Mesenchymal stem cell (in vitro differentiated cells and primary cell): ENCODE data around the gene HDHD5.

Experiments used
- DNase-seq: peaks from one replicate; pipeline ENCODE4 v3.0.0-alpha.2; 2013
- H2AFZ ChIP-seq: one replicate; pipeline ENCODE4 v1.6.1; 2013; ENCODE audit warnings: low read depth, mild to moderate bottlenecking, control low read depth, inconsistent platforms, low read length, moderate library complexity
- H2AK5ac ChIP-seq: 2 replicates; pipeline ENCODE4 v1.6.1; 2013; ENCODE audit warnings: low read length, moderate library complexity, mild to moderate bottlenecking, inconsistent platforms; ENCODE audit not compliant: severe bottlenecking
- H2BK120ac ChIP-seq: one replicate; pipeline ENCODE4 v1.6.1; 2013; ENCODE audit warnings: low read depth, mild to moderate bottlenecking, inconsistent platforms, low read length, moderate library complexity
- H2BK12ac ChIP-seq, 2 experiments: one replicate each; pipeline ENCODE4 v1.6.1; 2013; ENCODE audit warnings: inconsistent platforms in 2 of 2, low read length in 2 of 2, mild to moderate bottlenecking in 2 of 2, moderate library complexity in 2 of 2, control low read depth in 1 of 2
- H2BK15ac ChIP-seq: one replicate; pipeline ENCODE4 v1.6.1; 2013; ENCODE audit warnings: mild to moderate bottlenecking, low read depth, inconsistent platforms; ENCODE audit not compliant: poor library complexity, severe bottlenecking
- H2BK5ac ChIP-seq: 2 replicates; pipeline ENCODE4 v1.6.1; 2013; ENCODE audit warnings: low read depth, mild to moderate bottlenecking, low read length, control low read depth, inconsistent platforms; ENCODE audit not compliant: poor library complexity, severe bottlenecking
- H3K14ac ChIP-seq, 2 experiments: one replicate each; pipeline ENCODE4 v1.6.1; 2013; ENCODE audit warnings: inconsistent platforms in 2 of 2, low read length in 2 of 2, control low read depth in 1 of 2, mild to moderate bottlenecking in 1 of 2, moderate library complexity in 1 of 2
- H3K18ac ChIP-seq, 2 experiments: one replicate each; pipeline ENCODE4 v1.6.1; 2013; ENCODE audit warnings: inconsistent platforms in 2 of 2, low read length in 2 of 2, control low read depth in 1 of 2, low read depth in 1 of 2, mild to moderate bottlenecking in 1 of 2
- H3K23ac ChIP-seq, 2 experiments: one replicate each; pipeline ENCODE4 v1.6.1; 2013; ENCODE audit warnings: inconsistent platforms in 2 of 2, low read length in 2 of 2, mild to moderate bottlenecking in 2 of 2, moderate library complexity in 2 of 2, control low read depth in 1 of 2
- H3K27ac ChIP-seq: 2 replicates; pipeline ENCODE4 v1.5.1; 2013; ENCODE audit warnings: mild to moderate bottlenecking, moderate library complexity, low read length, control low read depth, inconsistent platforms; ENCODE audit not compliant: poor library complexity, severe bottlenecking
- H3K27me3 ChIP-seq, 2 experiments: 2 replicates each; pipeline versions ENCODE4 v1.6.1 to v1.7.0; 2013; ENCODE audit warnings: low read length in 2 of 2, mild to moderate bottlenecking in 2 of 2, moderate library complexity in 2 of 2, control low read depth in 1 of 2, inconsistent platforms in 1 of 2; ENCODE audit not compliant: control insufficient read depth in 1 of 2, insufficient read depth in 1 of 2
- H3K36me3 ChIP-seq, 2 experiments: 2 replicates each; pipeline versions ENCODE4 v1.6.1 to v1.7.0; 2013; ENCODE audit warnings: low read length in 2 of 2, control low read depth in 1 of 2, inconsistent platforms in 1 of 2, low read depth in 1 of 2, mild to moderate bottlenecking in 1 of 2; ENCODE audit not compliant: insufficient read depth in 2 of 2, control insufficient read depth in 1 of 2
- H3K4ac ChIP-seq, 2 experiments: one replicate each; pipeline ENCODE4 v1.6.1; 2013; ENCODE audit warnings: inconsistent platforms in 2 of 2, low read length in 2 of 2, mild to moderate bottlenecking in 2 of 2, moderate library complexity in 2 of 2, control low read depth in 1 of 2, low read depth in 1 of 2
- H3K4me1 ChIP-seq: 2 replicates; pipeline ENCODE4 v1.6.1; 2013; ENCODE audit warnings: low read depth, low read length, control low read depth; ENCODE audit not compliant: control insufficient read depth, insufficient read depth
- H3K4me2 ChIP-seq: 2 replicates; pipeline ENCODE4 v1.6.1; 2013; ENCODE audit warnings: low read length, mild to moderate bottlenecking, inconsistent platforms; ENCODE audit not compliant: poor library complexity, severe bottlenecking
- H3K4me3 ChIP-seq, 2 experiments: 2 replicates each; pipeline versions ENCODE4 v1.5.1 to v1.7.0; 2013; ENCODE audit warnings: low read length in 2 of 2, mild to moderate bottlenecking in 2 of 2, control low read depth in 1 of 2, low read depth in 1 of 2; ENCODE audit not compliant: insufficient read depth in 1 of 2
- H3K79me1 ChIP-seq: replicated peaks from 2 replicates; pipeline ENCODE4 v1.6.1; 2013; ENCODE audit warnings: mild to moderate bottlenecking, control low read depth, low read length, inconsistent platforms; ENCODE audit not compliant: poor library complexity, severe bottlenecking
- H3K9ac ChIP-seq: 2 replicates; pipeline ENCODE4 v1.7.0; 2013; ENCODE audit warnings: mild to moderate bottlenecking, low read length, moderate library complexity
- H3K9me3 ChIP-seq: 2 replicates; pipeline ENCODE4 v1.7.0; 2013; ENCODE audit warnings: mild to moderate bottlenecking, low read length; ENCODE audit not compliant: control insufficient read depth
- H4K8ac ChIP-seq: one replicate; pipeline ENCODE4 v1.6.1; 2013; ENCODE audit warnings: inconsistent platforms, mild to moderate bottlenecking, low read length, moderate library complexity
- H4K91ac ChIP-seq: one replicate; pipeline ENCODE4 v1.6.1; 2013; ENCODE audit warnings: mild to moderate bottlenecking, low read length, inconsistent platforms
- whole genome bisulfite sequencing: methylation state at CpG from one replicate; pipeline ENCODE4 v1.1.7; 2013; ENCODE audit warnings: mixed read lengths; 5-methylcytosine and 5-hydroxymethylcytosine counted together

HDHD5 gene

GRCh38 chr22:17117400-17117799 lies 41.7 kb downstream of the HDHD5 start:
- no peaks in the 10 kb centered on the region for H3K79me1 ChIP-seq
- H3K27ac ChIP-seq = no peak overlapping the region
- peaks cover 19% of the 10 kb centered on the region for H3K4me1 ChIP-seq
- H2AK5ac ChIP-seq = no peak overlapping the region
- no peak overlapping the region for H3K23ac ChIP-seq
- H3K14ac ChIP-seq = no peak overlapping the region
- 74% methylated on average over 3 of the region's 3 CpGs for WGBS
- H4K8ac ChIP-seq = no peak overlapping the region
- no peak overlapping the region for H3K4ac ChIP-seq
- H3K4me3 ChIP-seq = no peak overlapping the region
- DNase-seq = no peak
- H4K91ac ChIP-seq = no peak overlapping the region
- no peak overlapping the region for H2BK12ac ChIP-seq
- H3K18ac ChIP-seq = no peak overlapping the region
- H2BK5ac ChIP-seq = no peak overlapping the region
- no peak overlapping the region for H3K4me2 ChIP-seq
- H2BK120ac ChIP-seq = no peak overlapping the region
- H3K9me3 ChIP-seq = no peaks in the 10 kb centered on the region
- peaks cover 51 to 56% of the 10 kb centered on the region in 2 experiments for H3K27me3 ChIP-seq
- H3K9ac ChIP-seq = no peak overlapping the region
- no peak overlapping the region for H2BK15ac ChIP-seq
- no peak overlapping the region for H2AFZ ChIP-seq
- no peaks in the 10 kb centered on the region for H3K36me3 ChIP-seq

- Histone ChIP-seq H3K9ac (no peak overlapping the region), H2AK5ac (no peak overlapping the region), H3K4ac (no peak overlapping the region), H3K4me1 (peaks cover 18% of the 10 kb centered on the region), H4K91ac (no peak overlapping the region), H2BK15ac (no peak overlapping the region), H3K14ac (no peak overlapping the region), H4K8ac (no peak overlapping the region), H2BK120ac (no peak overlapping the region), H2AFZ (no peak overlapping the region), H3K18ac (no peak overlapping the region), H3K27ac (no peak overlapping the region), H3K4me2 (no peak overlapping the region), H3K4me3 (no peak overlapping the region), H2BK5ac (no peak overlapping the region), H3K36me3 (no peaks in the 10 kb centered on the region), H2BK12ac (no peak overlapping the region), H3K27me3 (peaks cover 45 to 49% of the 10 kb centered on the region in 2 experiments), H3K79me1 (no peaks in the 10 kb centered on the region), H3K9me3 (no peaks in the 10 kb centered on the region), H3K23ac (no peak overlapping the region)
- no peak for DNase-seq
- WGBS = 51% methylated on average over 6 of the region's 6 CpGs
These were observed 42.3 kb downstream of the HDHD5 start for GRCh38 chr22:17116572-17117330.

GRCh38 chr22:17115945-17116565 lies 43.0 kb downstream of the HDHD5 start:
- Histone ChIP-seq H2AK5ac (no peak overlapping the region), H2BK5ac (no peak overlapping the region), H4K91ac (no peak overlapping the region), H3K4me2 (no peak overlapping the region), H3K14ac (no peak overlapping the region), H2BK120ac (no peak overlapping the region), H3K23ac (no peak overlapping the region), H3K18ac (no peak overlapping the region), H3K36me3 (peaks cover 0 to 3% of the 10 kb centered on the region in 2 experiments), H3K4ac (no peak overlapping the region), H3K27ac (no peak overlapping the region), H2BK12ac (no peak overlapping the region), H2BK15ac (no peak overlapping the region), H3K9ac (no peak overlapping the region), H3K4me3 (no peak overlapping the region), H3K79me1 (no peaks in the 10 kb centered on the region), H3K4me1 (peaks cover 11% of the 10 kb centered on the region), H2AFZ (no peak overlapping the region), H3K9me3 (no peaks in the 10 kb centered on the region), H4K8ac (no peak overlapping the region), H3K27me3 (peaks cover 40 to 44% of the 10 kb centered on the region in 2 experiments)
- WGBS = 83% methylated on average over 5 of the region's 5 CpGs
- no peak for DNase-seq

GRCh38 chr22:17115236-17115635 lies 43.8 kb downstream of the HDHD5 start:
- no peaks in the 10 kb centered on the region for H3K9me3 ChIP-seq
- no peak overlapping the region for H3K14ac ChIP-seq
- H4K8ac ChIP-seq = no peak overlapping the region
- no peak overlapping the region for H3K4me2 ChIP-seq
- no peak overlapping the region for H2BK12ac ChIP-seq
- H3K36me3 ChIP-seq = peaks cover 0 to 4% of the 10 kb centered on the region in 2 experiments
- no peak overlapping the region for H2BK120ac ChIP-seq
- H2AFZ ChIP-seq = no peak overlapping the region
- no peak overlapping the region for H3K23ac ChIP-seq
- no peak overlapping the region for H3K18ac ChIP-seq
- H2BK15ac ChIP-seq = no peak overlapping the region
- no peak overlapping the region for H3K4me3 ChIP-seq
- 56% methylated on average over 3 of the region's 4 CpGs for WGBS
- no peak overlapping the region for H2AK5ac ChIP-seq
- H2BK5ac ChIP-seq = no peak overlapping the region
- H3K27me3 ChIP-seq = peaks cover 40 to 44% of the 10 kb centered on the region in 2 experiments
- H3K4me1 ChIP-seq = peaks cover 3% of the 10 kb centered on the region
- no peaks in the 10 kb centered on the region for H3K79me1 ChIP-seq
- H3K4ac ChIP-seq = no peak overlapping the region
- H3K9ac ChIP-seq = no peak overlapping the region
- DNase-seq = no peak
- H3K27ac ChIP-seq = no peak overlapping the region
- no peak overlapping the region for H4K91ac ChIP-seq
